IPS-20b (cell line): ENCODE data around the gene SGPP2.

ENCODE experiments used
- H3K27ac ChIP-seq: one replicate; pipeline ENCODE4 v1.5.1; 2013; ENCODE audit warnings: low read length
- H3K27me3 ChIP-seq: 2 replicates; pipeline ENCODE4 v1.6.1; 2013; ENCODE audit warnings: mild to moderate bottlenecking, low read length, inconsistent platforms; ENCODE audit not compliant: insufficient read depth
- H3K36me3 ChIP-seq: 2 replicates; pipeline ENCODE4 v1.6.1; 2013; ENCODE audit warnings: low read depth, mild to moderate bottlenecking, inconsistent platforms, low read length, moderate library complexity; ENCODE audit not compliant: insufficient read depth
- H3K4me1 ChIP-seq: 2 replicates; pipeline ENCODE4 v1.6.1; 2013; ENCODE audit warnings: mild to moderate bottlenecking, control low read depth, inconsistent platforms, low read length, moderate library complexity; ENCODE audit not compliant: insufficient read depth
- H3K4me3 ChIP-seq: 2 replicates; pipeline ENCODE4 v1.5.1; 2013; ENCODE audit warnings: mild to moderate bottlenecking, low read length, inconsistent platforms
- H3K9ac ChIP-seq: 2 replicates; pipeline ENCODE4 v1.6.1; 2013; ENCODE audit warnings: low read depth, mild to moderate bottlenecking, inconsistent platforms, low read length, moderate library complexity
- H3K9me3 ChIP-seq: 2 replicates; pipeline ENCODE4 v1.6.1; 2013; ENCODE audit warnings: mild to moderate bottlenecking, low read depth, low read length, inconsistent platforms; ENCODE audit not compliant: insufficient read depth

The SGPP2 gene

GRCh38 chr2:222544661-222545060 lies 120.3 kb downstream of the SGPP2 start:
- H3K9me3 ChIP-seq, result no peaks in the 10 kb centered on the region
- peaks cover 19% of the 10 kb centered on the region for H3K4me1 ChIP-seq
- no peak overlapping the region for H3K9ac ChIP-seq
- H3K36me3 ChIP-seq, result no peaks in the 10 kb centered on the region
- H3K27ac ChIP-seq, result no peak overlapping the region
- H3K27me3 ChIP-seq, result no peaks in the 10 kb centered on the region
- no peak overlapping the region for H3K4me3 ChIP-seq

- Histone ChIP-seq H3K9ac (no peak overlapping the region), H3K27ac (no peak overlapping the region), H3K36me3 (no peaks in the 10 kb centered on the region), H3K27me3 (no peaks in the 10 kb centered on the region), H3K4me1 (peaks cover 20% of the 10 kb centered on the region), H3K4me3 (no peak overlapping the region), H3K9me3 (no peaks in the 10 kb centered on the region)
These were observed 121.8 kb downstream of the SGPP2 start for GRCh38 chr2:222545823-222546795.

- Histone ChIP-seq H3K27me3 (no peaks in the 10 kb centered on the region), H3K4me1 (peaks cover 20% of the 10 kb centered on the region), H3K36me3 (no peaks in the 10 kb centered on the region)
These were observed 122.7 kb downstream of the SGPP2 start for GRCh38 chr2:222547083-222547482.

GRCh38 chr2:222548992-222549391 lies 124.6 kb downstream of the SGPP2 start:
- H3K9me3 ChIP-seq, result no peaks in the 10 kb centered on the region
- H3K9ac ChIP-seq, result no peak overlapping the region
- H3K27me3 ChIP-seq, result 0 out of 2 replicates have a peak, but pooled peaks cover 3% of the 10 kb centered on the region
- H3K4me1 ChIP-seq, result peaks cover 20% of the 10 kb centered on the region
- H3K36me3 ChIP-seq, result no peaks in the 10 kb centered on the region
- H3K27ac ChIP-seq, result no peak overlapping the region
- H3K4me3 ChIP-seq, result peak overlapping the region; percentile 25; the same call in 1 of the 2 replicates

More at GRCh38 chr2:222547083-222547482, 122.7 kb downstream of the SGPP2 start:
- no peak overlapping the region for H3K27ac ChIP-seq
- H3K4me3 ChIP-seq, result no peak overlapping the region
- no peaks in the 10 kb centered on the region for H3K9me3 ChIP-seq
- H3K9ac ChIP-seq, result no peak overlapping the region

- no peak overlapping the region for H3K9ac ChIP-seq
- 0 out of 2 replicates have a peak, but pooled peaks cover 3% of the 10 kb centered on the region for H3K27me3 ChIP-seq
- no peaks in the 10 kb centered on the region for H3K9me3 ChIP-seq
- no peak overlapping the region for H3K27ac ChIP-seq
- peaks cover 7% of the 10 kb centered on the region; the same call in 1 of the 2 replicates for H3K4me1 ChIP-seq
- no peak overlapping the region for H3K4me3 ChIP-seq
- H3K36me3 ChIP-seq, result no peaks in the 10 kb centered on the region
These were observed 130.2 kb downstream of the SGPP2 start for GRCh38 chr2:222554517-222554916.

- Histone ChIP-seq H3K36me3 (no peaks in the 10 kb centered on the region), H3K4me3 (no peak overlapping the region), H3K9me3 (no peaks in the 10 kb centered on the region), H3K27ac (no peak overlapping the region), H3K27me3 (no peaks in the 10 kb centered on the region), H3K9ac (no peak overlapping the region), H3K4me1 (no peaks in the 10 kb centered on the region)
These were observed 136.8 kb downstream of the SGPP2 start for GRCh38 chr2:222561151-222561550.

- peaks cover 2% of the 10 kb centered on the region for H3K36me3 ChIP-seq
- H3K4me3 ChIP-seq, result no peak overlapping the region
- H3K4me1 ChIP-seq, result no peaks in the 10 kb centered on the region
- H3K9ac ChIP-seq, result no peak overlapping the region
- no peaks in the 10 kb centered on the region for H3K9me3 ChIP-seq
- H3K27ac ChIP-seq, result no peak overlapping the region
- H3K27me3 ChIP-seq, result no peaks in the 10 kb centered on the region
These were observed 137.7 kb downstream of the SGPP2 start for GRCh38 chr2:222561817-222562645.

GRCh38 chr2:222563106-222563718 lies 138.9 kb downstream of the SGPP2 start:
- Histone ChIP-seq H3K27me3 (no peaks in the 10 kb centered on the region), H3K9me3 (no peaks in the 10 kb centered on the region), H3K9ac (no peak overlapping the region), H3K27ac (no peak overlapping the region), H3K4me3 (no peak overlapping the region), H3K36me3 (peaks cover 12% of the 10 kb centered on the region), H3K4me1 (no peaks in the 10 kb centered on the region)

- Histone ChIP-seq H3K36me3 (peaks cover 14% of the 10 kb centered on the region), H3K27me3 (no peaks in the 10 kb centered on the region)
These were observed 139.6 kb downstream of the SGPP2 start for GRCh38 chr2:222563936-222564335.

GRCh38 chr2:222566229-222566628 lies 141.9 kb downstream of the SGPP2 start:
- H3K36me3 ChIP-seq, result peaks cover 20% of the 10 kb centered on the region
- H3K4me3 ChIP-seq, result no peak overlapping the region
- H3K4me1 ChIP-seq, result no peaks in the 10 kb centered on the region
- H3K27ac ChIP-seq, result no peak overlapping the region
- H3K9ac ChIP-seq, result no peak overlapping the region
- H3K9me3 ChIP-seq, result no peaks in the 10 kb centered on the region
- no peaks in the 10 kb centered on the region for H3K27me3 ChIP-seq

More at GRCh38 chr2:222563936-222564335, 139.6 kb downstream of the SGPP2 start:
- Histone ChIP-seq H3K9me3 (no peaks in the 10 kb centered on the region), H3K9ac (no peak overlapping the region), H3K4me1 (no peaks in the 10 kb centered on the region), H3K4me3 (no peak overlapping the region), H3K27ac (no peak overlapping the region)

- Histone ChIP-seq H3K27me3 (no peaks in the 10 kb centered on the region), H3K27ac (no peak overlapping the region), H3K9me3 (no peaks in the 10 kb centered on the region), H3K9ac (no peak overlapping the region), H3K36me3 (peaks cover 32% of the 10 kb centered on the region), H3K4me1 (no peaks in the 10 kb centered on the region), H3K4me3 (no peak overlapping the region)
These were observed 144.5 kb downstream of the SGPP2 start for GRCh38 chr2:222568865-222569264.
